Fibroblast of upper back skin (primary cell): Measurements from ENCODE around the gene ETS2.

Experiments used
- DNase-seq: peaks from one replicate; pipeline ENCODE4 v3.0.0-alpha.2; 2013

The ETS2 gene

GRCh38 chr21:38802050-38803026 lies 3.4 kb upstream of the ETS2 start:
- no peak for DNase-seq

GRCh38 chr21:38803075-38803660 lies 2.6 kb upstream of the ETS2 start:
- DNase-seq: no peak

- DNase-seq: peak; percentile 62
Observed at GRCh38 chr21:38804030-38804788, 1.5 kb upstream of the ETS2 start.

GRCh38 chr21:38804789-38805327 lies 871 bp upstream of the ETS2 start:
- peak; percentile 39 for DNase-seq

GRCh38 chr21:38806153-38806941 lies 618 bp downstream of the ETS2 start:
- no peak for DNase-seq

GRCh38 chr21:38806942-38807284 lies 1.2 kb downstream of the ETS2 start:
- peak; percentile 27 for DNase-seq

GRCh38 chr21:38807441-38807871 lies 1.7 kb downstream of the ETS2 start:
- no peak for DNase-seq

GRCh38 chr21:38807986-38808385 lies 2.3 kb downstream of the ETS2 start:
- no peak for DNase-seq

GRCh38 chr21:38809198-38809878 lies 3.6 kb downstream of the ETS2 start:
- no peak for DNase-seq

GRCh38 chr21:38810034-38810825 lies 4.5 kb downstream of the ETS2 start:
- DNase-seq: no peak

GRCh38 chr21:38810826-38811164 lies 5.1 kb downstream of the ETS2 start:
- DNase-seq: no peak

GRCh38 chr21:38811257-38811656 lies 5.5 kb downstream of the ETS2 start:
- peak; percentile 97 for DNase-seq

- DNase-seq: no peak
Observed at GRCh38 chr21:38813143-38813542, 7.4 kb downstream of the ETS2 start.

- DNase-seq: no peak
Observed at GRCh38 chr21:38813547-38813946, 7.8 kb downstream of the ETS2 start.

- no peak for DNase-seq
Observed at GRCh38 chr21:38814126-38815059, 8.7 kb downstream of the ETS2 start.

GRCh38 chr21:38815060-38815405 lies 9.3 kb downstream of the ETS2 start:
- peak; percentile 58 for DNase-seq

GRCh38 chr21:38816400-38816977 lies 10.8 kb downstream of the ETS2 start:
- DNase-seq: no peak

- peak; percentile 37 for DNase-seq
Observed at GRCh38 chr21:38817371-38818324, 11.9 kb downstream of the ETS2 start.
